GM12878 (cell line): ENCODE results near the gene SLC9A3. TPM values are rescaled to one million over a fixed set of nuclear protein-coding genes. Genes with fewer than 3 reads are reported as not detected.

Experiments
- ATAC-seq: fragments of 200-7000 bp; cut with Tn5 transposase; 3 replicates; pipeline ENCODE4 v1.9.1; 2020; ENCODE audit warnings: mild to moderate bottlenecking, moderate library complexity
- BruUV-seq: library from RNA; stranded (reverse); fragments of 400-500 nt; replicated peaks from 2 replicates; lab custom pipeline; 2021; lab: Mats Ljungman, UMichigan
- CTCF ChIA-PET: fragments of 300-600 bp; sonication (Branson Sonifier 250); formaldehyde crosslinking; extraction: SDS; loops from one replicate; lab custom pipeline; 2021; ENCODE audit warnings: inconsistent platforms; lab: Yijun Ruan, JAX
- POLR2A ChIA-PET: fragments of 350-600 bp; formaldehyde crosslinking; extraction: SDS; loops from one replicate; lab custom pipeline; 2021; ENCODE audit warnings: inconsistent platforms; lab: Charles Lee
- RAD21 ChIA-PET: fragments of 300-600 bp; sonication (Branson Sonifier 250); formaldehyde crosslinking; loops from one replicate; lab custom pipeline; 2023; ENCODE audit warnings: antibody characterized with exemption; ENCODE audit not compliant: unreplicated experiment; lab: Charles Lee
- SMC1A ChIA-PET: fragments of 300-600 bp; sonication (Branson Sonifier 250); formaldehyde crosslinking; loops from one replicate; lab custom pipeline; 2023; ENCODE audit not compliant: unreplicated experiment, uncharacterized antibody; lab: Charles Lee
- DNase-seq: peaks from one replicate; pipeline ENCODE4 v3.0.0-alpha.2; 2011; ENCODE audit warnings: low read depth, low spot score
- FAIRE-seq: peaks from 3 replicates; lab custom pipeline; 2011; peaks lifted over from hg19 to GRCh38; lab: Jason Lieb, UNC
- H2AFZ ChIP-seq: 2 replicates; pipeline ENCODE4 v1.6.0; 2011; ENCODE audit warnings: low read depth, low read length, control low read depth; ENCODE audit not compliant: control insufficient read depth
- H3K27ac ChIP-seq: 2 replicates; pipeline ENCODE4 v1.5.1; 2011; ENCODE audit warnings: control low read depth; ENCODE audit not compliant: control insufficient read depth, insufficient read depth
- H3K27me3 ChIP-seq, 2 experiments: replicated peaks in 1 of 2; 2 replicates each; pipeline versions ENCODE4 v1.6.0 to v1.6.1; 2011; ENCODE audit warnings: low read length in 1 of 2; ENCODE audit not compliant: control insufficient read depth in 2 of 2, insufficient read depth in 2 of 2
- H3K36me3 ChIP-seq, 2 experiments: 2 replicates each; pipeline ENCODE4 v1.5.1; 2011; ENCODE audit warnings: low read length in 1 of 2; ENCODE audit not compliant: control insufficient read depth in 2 of 2, insufficient read depth in 2 of 2
- H3K4me1 ChIP-seq: 2 replicates; pipeline ENCODE4 v1.6.1; 2011; ENCODE audit warnings: mild to moderate bottlenecking, low read length, moderate library complexity, mixed read lengths; ENCODE audit not compliant: control insufficient read depth, insufficient read depth
- H3K4me2 ChIP-seq: 2 replicates; pipeline ENCODE4 v1.6.0; 2011; ENCODE audit warnings: control low read depth; ENCODE audit not compliant: control insufficient read depth, insufficient read depth
- H3K4me3 ChIP-seq: fragments of 200-600 bp; sonication (generic); 2 replicates; pipeline ENCODE4 v1.5.1; 2016
- H3K79me2 ChIP-seq: 2 replicates; pipeline ENCODE4 v1.6.0; 2011; ENCODE audit warnings: low read length; ENCODE audit not compliant: control insufficient read depth, insufficient read depth
- H3K9ac ChIP-seq: 2 replicates; pipeline ENCODE4 v1.8.0; 2011; ENCODE audit warnings: low read length, control low read depth, mixed read lengths; ENCODE audit not compliant: control insufficient read depth, insufficient read depth
- H3K9me3 ChIP-seq: replicated peaks from 3 replicates; pipeline ENCODE4 v1.5.1; 2011; ENCODE audit warnings: mild to moderate bottlenecking, low read length; ENCODE audit not compliant: control insufficient read depth, insufficient read depth
- H4K20me1 ChIP-seq: 2 replicates; pipeline ENCODE4 v1.6.0; 2011; ENCODE audit not compliant: control insufficient read depth, insufficient read depth
- ATF3 ChIP-seq: IDR thresholded peaks from 2 replicates; pipeline ENCODE4 v1.6.1; 2011; ENCODE audit warnings: low read depth, mild to moderate bottlenecking, low read length, moderate library complexity, borderline replicate concordance; ENCODE audit errors: extremely low read depth
- ATF7 ChIP-seq: fragments of 450-650 bp; IDR thresholded peaks from 2 replicates; pipeline ENCODE4 v1.6.1; 2016; ENCODE audit warnings: low read depth, mild to moderate bottlenecking
- BCL11A ChIP-seq: IDR thresholded peaks from 2 replicates; pipeline ENCODE4 v1.6.1; 2011; ENCODE audit warnings: low read depth, low read length
- CBX5 ChIP-seq: sonication (generic); IDR thresholded peaks from 2 replicates; pipeline ENCODE4 v1.6.1; 2016; ENCODE audit warnings: low read depth, moderate library complexity, mild to moderate bottlenecking, inconsistent platforms
- CREB1 ChIP-seq: IDR thresholded peaks from 2 replicates; pipeline ENCODE4 v1.6.1; 2012; ENCODE audit warnings: low read depth, mild to moderate bottlenecking, inconsistent platforms
- LARP7 ChIP-seq: fragments of 450-650 bp; IDR thresholded peaks from 2 replicates; pipeline ENCODE4 v1.6.1; 2017; ENCODE audit warnings: mild to moderate bottlenecking
- NFIC ChIP-seq: IDR thresholded peaks from 2 replicates; pipeline ENCODE4 v1.6.1; 2012; ENCODE audit warnings: low read depth, mild to moderate bottlenecking, inconsistent platforms, low read length, moderate library complexity
- NR2C2 ChIP-seq: IDR thresholded peaks from 2 replicates; pipeline ENCODE4 v1.6.1; 2011; ENCODE audit warnings: borderline replicate concordance, low read depth; ENCODE audit not compliant: control insufficient read depth, insufficient read length
- PBX3 ChIP-seq: IDR thresholded peaks from 2 replicates; pipeline ENCODE4 v1.6.1; 2011; ENCODE audit warnings: mild to moderate bottlenecking, low read depth, low read length, moderate library complexity; ENCODE audit not compliant: insufficient replicate concordance
- SIX5 ChIP-seq: IDR thresholded peaks from 2 replicates; pipeline ENCODE4 v1.6.1; 2011; ENCODE audit warnings: mild to moderate bottlenecking, low read depth, low read length, moderate library complexity; ENCODE audit not compliant: severe bottlenecking
- SRF ChIP-seq, 2 experiments: IDR thresholded peaks; 2 replicates each; pipeline ENCODE4 v1.6.1; 2011; ENCODE audit warnings: low read depth in 2 of 2, low read length in 2 of 2, mild to moderate bottlenecking in 1 of 2, moderate library complexity in 1 of 2
- WRNIP1 ChIP-seq: IDR thresholded peaks from 2 replicates; pipeline ENCODE4 v1.6.1; 2011; ENCODE audit warnings: low read depth, low read length, improper control_type of control experiment, borderline replicate concordance
- ZNF274 ChIP-seq: IDR thresholded peaks from one replicate; pipeline ENCODE4 v1.8.0; 2011; ENCODE audit not compliant: insufficient read length, insufficient read depth
- WGBS: methylation state at CpG from one replicate; pipeline ENCODE4 v1.1.6; 2016; ENCODE audit warnings: low lambda C conversion rate; ENCODE audit not compliant: insufficient replicate concordance, insufficient coverage; ENCODE audit errors: missing lambda C conversion rate; 5-methylcytosine and 5-hydroxymethylcytosine counted together
- in situ Hi-C: fragments of 300-500 bp; cut with MboI; formaldehyde crosslinking; loops from 9 replicates; pipeline ENCODE4 v1.14.3; 2018; ENCODE audit warnings: mixed read lengths
- intact Hi-C: fragments of 100-400 bp; cut with micrococcal nuclease; formaldehyde crosslinking; loops from one replicate; pipeline ENCODE4 v1.14.2; 2022; ENCODE audit not compliant: unreplicated experiment
- polyA plus RNA-seq, 11 experiments: library from polyadenylated mRNA; depleted of rRNA in 4 of 11; unstranded in 6 of 11; stranded (reverse) in 5 of 11; fragments of >200 nt; fragmentation: Nextera tagmentation in 4 of 11; fragmentation: Illumina TruSeq in 1 of 11; extraction: Ambion mirVana in 4 of 11; extraction: Trizol in 1 of 11; gene quantifications; 1 replicate in 1 of 11; 2 replicates in 10 of 11; pipeline versions ENCODE4 v1.2.1 to v1.2.3, GENCODE V29; 2011 to 2016; ENCODE audit warnings: inconsistent platforms in 2 of 11, missing spikeins in 2 of 11, low read depth in 1 of 11
- total RNA-seq, 4 experiments: library from RNA; depleted of rRNA in 3 of 4; stranded (reverse); fragments of >200 nt in 3 of 4; fragmentation: Illumina TruSeq in 1 of 4; extraction: Trizol in 1 of 4; gene quantifications; 2 replicates each; pipeline versions ENCODE4 v1.2.1 to v1.2.3, GENCODE V29; 2013 to 2021

Gene SLC9A3
- total and polyA plus RNA-seq, 10 of the 15 experiments (the other 5 are each of a cell fraction or from before 2014, with no cell fraction given) = 0.04 to 5.2 (median 2.3) TPM; not detected in 1

- TF ChIP-seq ATF3 (no peak), ZNF274 (no peak)
These were observed 44.0 kb upstream of the SLC9A3 start (continued) for GRCh38 chr5:568061-568781.

- no TSS peak for BruUV-seq
- no peaks in the 10 kb centered on the region for H3K36me3 ChIP-seq
- H3K27ac ChIP-seq = no peak overlapping the region
- CTCF ChIA-PET = no interaction called here
- FAIRE-seq = no peak
- no peaks in the 10 kb centered on the region for H3K4me1 ChIP-seq
- POLR2A ChIA-PET = no interaction called here
- no peak for TF ChIP-seq SRF (IDR thresholded peaks at IDR 0.05; ENCODE audit: low read depth in 2 of 2, low read length in 2 of 2)
- no peak for TF ChIP-seq WRNIP1
- no peak for TF ChIP-seq BCL11A
- no peak for TF ChIP-seq ATF7
- no peak for TF ChIP-seq SIX5
- no peak for TF ChIP-seq LARP7
- no peak for TF ChIP-seq NR2C2
- TF ChIP-seq PBX3 = no peak
- TF ChIP-seq CREB1 = no peak
- TF ChIP-seq NFIC = no peak
- no peak for TF ChIP-seq CBX5
- TF ChIP-seq, all 136 proteins: peak for 0
- Histone ChIP-seq H3K9ac (no peak overlapping the region), H4K20me1 (no peaks in the 10 kb centered on the region), H3K9me3 (no peaks in the 10 kb centered on the region), H3K79me2 (no peaks in the 10 kb centered on the region), H2AFZ (no peak overlapping the region), H3K27me3 (no peaks in the 10 kb centered on the region; a peak in 1 of 4 replicates), H3K4me2 (no peak overlapping the region), H3K4me3 (no peak overlapping the region)
- intact Hi-C loops = no loop called here
- in situ Hi-C loops = no loop called here
- WGBS = 23% methylated on average over 13 of the region's 13 CpGs
- DNase-seq = no peak
- SMC1A ChIA-PET = interaction anchor here (0.9 kb wide), 1 partner anchor 10 kb away, joined by 3 read pairs; no protein-coding TSS in a partner anchor
- RAD21 ChIA-PET = no interaction called here
- no peak for ATAC-seq
These were observed 43.4 kb upstream of the SLC9A3 start for GRCh38 chr5:567664-568060.
